SJSA1 (cell line): ENCODE measurements around the gene ARHGEF28. TPM values are rescaled to one million over a fixed set of nuclear protein-coding genes. Genes with fewer than 3 reads are reported as not detected.

ENCODE experiments used
- DNase-seq, 2 experiments: peaks; one replicate each; pipeline ENCODE4 v3.0.0-alpha.2; 2015 to 2020; ENCODE audit warnings: low spot score in 2 of 2, low read depth in 1 of 2
- H3K27ac ChIP-seq: fragments of 250-450 bp; sonication (Bioruptor Pico); 2 replicates; pipeline ENCODE4 v1.5.1; 2020; ENCODE audit warnings: mild to moderate bottlenecking, moderate library complexity
- H3K27me3 ChIP-seq: fragments of 250-450 bp; sonication (Bioruptor Pico); replicated peaks from 2 replicates; pipeline ENCODE4 v1.5.1; 2020; ENCODE audit warnings: mild to moderate bottlenecking, moderate library complexity
- H3K36me3 ChIP-seq: fragments of 250-450 bp; sonication (Bioruptor Pico); 2 replicates; pipeline ENCODE4 v1.5.1; 2020; ENCODE audit warnings: mild to moderate bottlenecking
- H3K4me1 ChIP-seq: fragments of 250-450 bp; sonication (Bioruptor Pico); replicated peaks from 2 replicates; pipeline ENCODE4 v1.6.1; 2021; ENCODE audit warnings: mild to moderate bottlenecking
- H3K4me3 ChIP-seq: fragments of 250-450 bp; sonication (Bioruptor Pico); 2 replicates; pipeline ENCODE4 v1.5.1; 2020; ENCODE audit warnings: mild to moderate bottlenecking
- H3K9me3 ChIP-seq: fragments of 250-450 bp; sonication (Bioruptor Pico); replicated peaks from 2 replicates; pipeline ENCODE4 v1.5.1; 2020; ENCODE audit warnings: mild to moderate bottlenecking
- total RNA-seq: library from RNA; depleted of rRNA; stranded (reverse); fragments of >200 nt; shearing (Covaris generic); gene quantifications from 2 replicates; pipeline ENCODE4 v1.2.3, GENCODE V29; 2014

ARHGEF28 gene
- total RNA-seq, 1 experiment from 2014 or later, result 20.2 TPM

DNA sequence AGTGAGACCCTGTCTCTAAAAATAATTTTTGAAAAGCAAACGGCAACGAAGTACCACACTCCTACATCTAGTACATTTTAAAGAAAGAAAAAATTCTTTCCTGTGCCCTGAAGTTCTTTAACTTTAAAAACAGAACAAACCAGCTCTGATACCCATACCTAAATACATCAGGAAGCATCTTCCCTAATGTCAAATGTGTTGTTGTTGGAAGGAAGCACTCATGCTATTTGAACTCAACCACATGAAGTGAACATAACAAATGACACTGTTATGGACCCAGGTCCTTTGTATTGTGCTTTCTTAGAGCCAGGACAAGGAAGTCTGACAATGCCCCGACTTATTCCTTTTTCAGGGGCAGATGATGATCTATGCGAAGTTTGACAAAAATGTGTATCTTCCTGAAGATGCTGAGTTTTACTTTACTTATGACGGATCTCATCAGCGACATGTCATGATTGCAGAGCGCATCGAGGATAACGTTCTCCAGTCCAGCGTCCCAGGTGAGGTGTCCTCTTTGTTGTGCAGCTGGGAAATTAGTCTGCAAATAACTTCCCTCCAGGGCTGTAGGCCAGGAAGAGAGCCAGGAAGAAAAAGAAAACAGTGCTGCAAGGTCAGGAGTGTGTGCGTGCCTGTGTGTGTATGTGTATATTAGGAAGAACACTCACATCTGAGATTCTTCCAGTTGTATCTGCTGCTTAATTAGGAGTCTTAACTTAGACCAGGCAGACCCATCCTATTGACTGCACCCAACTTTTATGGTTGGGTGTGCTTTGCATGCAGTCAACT is 123.7 kb downstream of the ARHGEF28 start:
- peaks cover 14% of the 10 kb centered on the region for H3K36me3 ChIP-seq
- H3K27ac ChIP-seq, result no peak overlapping the region
- H3K4me1 ChIP-seq, result peaks cover 16% of the 10 kb centered on the region
- no peaks in the 10 kb centered on the region for H3K27me3 ChIP-seq
- DNase-seq, result no peak
- no peaks in the 10 kb centered on the region for H3K9me3 ChIP-seq
- H3K4me3 ChIP-seq, result no peak overlapping the region

DNA sequence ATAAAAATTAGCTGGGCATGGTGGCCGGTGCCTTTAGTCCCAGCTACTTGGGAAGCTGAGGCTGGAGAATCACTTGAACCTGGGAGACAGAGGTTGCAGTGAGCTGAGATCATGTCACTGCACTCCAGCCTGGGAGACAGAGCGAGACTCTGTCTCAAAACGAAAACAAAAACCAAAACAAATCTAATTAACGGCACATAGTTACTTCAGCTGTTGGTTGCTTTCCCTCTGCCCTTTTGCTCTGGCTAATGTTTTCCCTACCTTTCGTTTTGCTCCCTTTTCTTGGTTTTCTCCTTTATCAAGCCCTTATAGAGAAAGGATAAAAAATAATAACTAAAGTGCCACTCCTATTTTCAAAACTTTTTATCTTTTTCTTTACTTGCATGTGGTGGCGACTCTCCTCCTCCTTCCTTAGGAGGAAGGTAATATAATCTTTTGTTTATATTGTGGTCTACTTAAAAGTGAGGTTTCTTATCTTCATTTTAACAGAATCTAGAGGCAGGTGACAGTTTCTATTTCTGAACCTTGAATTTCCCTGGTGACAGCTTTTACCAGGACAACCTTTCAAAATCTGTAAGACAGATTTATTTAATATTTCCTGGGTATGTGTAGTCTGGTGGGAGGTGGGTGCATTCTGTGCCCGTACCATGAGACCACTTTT is 125.4 kb downstream of the ARHGEF28 start:
- H3K9me3 ChIP-seq, result no peaks in the 10 kb centered on the region
- H3K27ac ChIP-seq, result no peak overlapping the region
- no peak for DNase-seq
- H3K4me3 ChIP-seq, result no peak overlapping the region
- H3K27me3 ChIP-seq, result no peaks in the 10 kb centered on the region
- peaks cover 16% of the 10 kb centered on the region for H3K4me1 ChIP-seq
- peaks cover 14% of the 10 kb centered on the region for H3K36me3 ChIP-seq

DNA sequence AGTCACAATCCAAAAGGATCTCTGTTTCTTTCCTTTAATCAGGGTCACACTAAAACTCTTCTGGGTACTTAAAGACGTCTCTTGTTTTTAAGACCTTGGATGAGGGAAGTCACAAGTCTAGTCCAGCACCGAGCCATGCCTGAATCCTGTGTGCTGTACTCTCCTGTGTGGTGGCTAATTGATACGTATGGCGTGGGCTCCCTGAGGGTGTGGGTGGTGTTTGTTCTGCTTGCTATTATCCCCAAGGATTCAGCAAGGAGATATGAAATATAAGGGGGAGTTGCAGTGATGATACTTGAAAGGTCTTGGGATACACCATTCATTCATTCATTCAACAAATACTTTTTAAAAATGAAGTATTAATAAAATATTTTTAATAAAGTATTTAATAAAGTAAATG is 128.3 kb downstream of the ARHGEF28 start:
- no peak for DNase-seq

DNA sequence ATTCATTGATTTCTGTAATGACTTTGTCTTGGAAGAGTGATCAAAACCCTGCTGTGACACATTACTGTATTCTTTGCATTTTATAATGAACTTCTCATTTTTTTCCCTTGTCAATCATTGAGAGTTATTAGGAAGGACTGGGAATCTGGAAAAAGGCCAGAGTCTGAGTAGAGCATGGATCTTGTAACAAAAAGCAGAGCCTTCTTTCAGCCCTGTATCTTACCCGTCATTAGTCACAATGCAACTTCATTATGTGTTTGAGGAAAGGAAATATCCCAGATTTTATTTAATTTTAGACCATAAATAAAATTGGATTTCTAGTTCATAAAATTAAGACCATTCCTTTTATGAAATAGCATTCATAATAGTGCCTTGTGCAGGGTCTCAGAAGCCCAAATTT is 131.4 kb downstream of the ARHGEF28 start:
- peaks cover 14% of the 10 kb centered on the region for H3K4me1 ChIP-seq
- no peak overlapping the region for H3K27ac ChIP-seq
- no peak for DNase-seq
- peaks cover 1% of the 10 kb centered on the region for H3K36me3 ChIP-seq
- no peaks in the 10 kb centered on the region for H3K9me3 ChIP-seq
- H3K27me3 ChIP-seq, result no peaks in the 10 kb centered on the region
- H3K4me3 ChIP-seq, result no peak overlapping the region

More for the DNA sequence above, 128.3 kb downstream of the ARHGEF28 start:
- H3K4me1 ChIP-seq, result peaks cover 3% of the 10 kb centered on the region
- no peaks in the 10 kb centered on the region for H3K9me3 ChIP-seq
- no peaks in the 10 kb centered on the region for H3K27me3 ChIP-seq
- no peak overlapping the region for H3K27ac ChIP-seq
- no peak overlapping the region for H3K4me3 ChIP-seq
- H3K36me3 ChIP-seq, result peaks cover 14% of the 10 kb centered on the region

DNA sequence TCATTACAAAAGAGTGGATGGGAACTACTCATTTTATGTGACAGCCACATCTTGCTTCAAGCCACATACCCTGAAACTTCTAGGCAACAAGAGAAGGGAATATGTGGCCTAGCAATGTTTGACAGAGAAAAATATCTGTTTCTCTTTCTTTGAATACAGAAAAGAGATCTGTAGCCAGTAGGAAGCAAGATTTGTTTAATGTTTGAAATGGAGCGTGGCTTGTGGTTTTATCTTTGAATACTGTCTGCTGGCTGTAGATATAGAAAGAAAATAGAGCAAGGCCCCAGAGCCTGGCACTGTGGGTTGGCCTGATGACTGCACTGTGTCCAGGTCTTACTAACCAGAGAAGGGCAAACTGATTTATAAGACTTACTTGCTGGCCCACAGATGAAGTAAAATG is 133.8 kb downstream of the ARHGEF28 start:
- DNase-seq, result peak in 1 of 2 experiments; percentile 66
- peak overlapping the region; percentile 53 for H3K27ac ChIP-seq

DNA sequence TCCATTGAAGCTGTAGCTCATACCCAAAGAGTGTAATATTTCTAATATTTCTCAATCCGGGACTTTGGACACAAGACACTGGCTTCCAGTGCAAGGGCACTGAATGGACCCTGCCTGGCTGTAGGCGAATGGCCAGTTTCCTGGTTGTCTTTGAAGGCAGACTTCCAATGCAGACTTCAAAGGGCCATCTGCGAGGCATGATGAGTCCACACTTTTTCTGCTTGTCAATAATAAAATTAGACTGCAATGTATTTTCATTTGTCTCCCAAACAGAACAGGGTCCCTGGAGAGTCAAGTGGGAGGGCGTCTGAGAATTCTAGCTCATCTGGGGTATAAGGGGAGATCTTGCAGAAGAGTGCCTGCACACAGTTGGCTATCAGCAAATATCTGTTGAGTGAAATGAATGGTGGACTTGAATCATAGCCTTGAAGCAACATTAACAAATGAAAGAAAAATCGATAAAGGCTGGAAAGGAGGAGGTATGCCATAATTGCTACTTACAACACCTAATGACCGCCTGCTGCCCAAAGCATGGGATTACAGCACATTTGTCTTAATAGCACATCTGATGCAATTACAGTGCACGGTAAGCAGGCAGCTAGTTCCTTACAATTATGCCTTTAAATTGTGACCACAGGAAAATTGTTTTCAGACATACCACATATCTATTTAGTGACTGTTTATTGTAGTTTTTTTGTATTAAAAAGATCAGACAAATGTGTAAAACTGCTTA is 137.5 kb downstream of the ARHGEF28 start:
- Histone ChIP-seq H3K27ac (peak overlapping the region; percentile 99), H3K4me3 (no peak overlapping the region), H3K36me3 (peaks cover 6% of the 10 kb centered on the region; the same call in 1 of the 2 replicates), H3K9me3 (no peaks in the 10 kb centered on the region), H3K27me3 (no peaks in the 10 kb centered on the region), H3K4me1 (peaks cover 45% of the 10 kb centered on the region)
- DNase-seq, result peak in 1 of 2 experiments; percentile 50

More for the DNA sequence above, 133.8 kb downstream of the ARHGEF28 start:
- Histone ChIP-seq H3K4me1 (peaks cover 34% of the 10 kb centered on the region), H3K36me3 (no peaks in the 10 kb centered on the region), H3K9me3 (no peaks in the 10 kb centered on the region), H3K4me3 (no peak overlapping the region), H3K27me3 (no peaks in the 10 kb centered on the region)

DNA sequence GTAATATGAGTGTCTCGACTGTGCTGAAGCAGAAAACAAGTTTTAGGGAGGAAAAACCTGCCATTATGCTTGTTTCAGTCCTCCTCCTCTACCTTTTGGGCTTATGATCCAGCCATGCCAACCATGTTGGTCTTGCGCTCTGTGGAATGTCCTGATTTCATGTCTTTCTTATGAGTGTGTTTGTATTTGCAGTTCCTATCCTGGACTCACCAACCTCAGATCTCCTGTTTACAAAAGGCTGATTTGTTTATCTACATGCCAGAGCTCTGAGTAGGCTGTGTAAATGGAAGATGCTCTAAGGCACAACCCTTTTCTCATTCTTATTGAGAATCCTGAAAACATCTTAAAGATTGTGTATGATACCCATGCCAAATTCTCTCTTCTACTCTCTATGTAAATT is 138.6 kb downstream of the ARHGEF28 start:
- H3K9me3 ChIP-seq, result no peaks in the 10 kb centered on the region; the same call in 1 of the 2 replicates
- H3K4me1 ChIP-seq, result peaks cover 39% of the 10 kb centered on the region
- H3K27me3 ChIP-seq, result no peaks in the 10 kb centered on the region
- no peak overlapping the region for H3K4me3 ChIP-seq
- peaks cover 6% of the 10 kb centered on the region; the same call in 1 of the 2 replicates for H3K36me3 ChIP-seq
- peak; percentile 80 to 94 for DNase-seq
- H3K27ac ChIP-seq, result peak overlapping the region; percentile 99

DNA sequence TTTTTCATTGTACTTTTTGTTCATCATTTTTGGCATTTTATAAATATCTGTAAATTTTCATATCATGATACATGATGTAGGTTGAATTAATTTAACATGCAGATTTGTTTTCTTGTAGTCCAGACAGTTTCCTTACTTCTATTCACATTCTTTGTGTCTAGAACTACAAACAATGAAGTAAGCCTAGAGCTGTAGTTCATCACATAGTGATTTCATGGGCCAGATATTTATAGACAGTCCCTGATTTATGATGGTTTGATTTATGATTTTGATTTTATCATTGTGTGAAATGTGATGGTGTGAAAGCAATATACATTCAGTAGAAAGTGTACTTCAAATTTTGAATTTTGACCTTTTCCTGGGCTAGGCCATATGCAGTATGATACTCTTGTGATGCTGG is 139.0 kb downstream of the ARHGEF28 start:
- H3K27ac ChIP-seq, result peak overlapping the region; percentile 99
- peak in 1 of 2 experiments; percentile 91 for DNase-seq
- H3K9me3 ChIP-seq, result no peaks in the 10 kb centered on the region; the same call in 1 of the 2 replicates
- H3K4me1 ChIP-seq, result peaks cover 38% of the 10 kb centered on the region
- no peaks in the 10 kb centered on the region for H3K27me3 ChIP-seq
- peaks cover 6% of the 10 kb centered on the region; the same call in 1 of the 2 replicates for H3K36me3 ChIP-seq
- H3K4me3 ChIP-seq, result no peak overlapping the region

DNA sequence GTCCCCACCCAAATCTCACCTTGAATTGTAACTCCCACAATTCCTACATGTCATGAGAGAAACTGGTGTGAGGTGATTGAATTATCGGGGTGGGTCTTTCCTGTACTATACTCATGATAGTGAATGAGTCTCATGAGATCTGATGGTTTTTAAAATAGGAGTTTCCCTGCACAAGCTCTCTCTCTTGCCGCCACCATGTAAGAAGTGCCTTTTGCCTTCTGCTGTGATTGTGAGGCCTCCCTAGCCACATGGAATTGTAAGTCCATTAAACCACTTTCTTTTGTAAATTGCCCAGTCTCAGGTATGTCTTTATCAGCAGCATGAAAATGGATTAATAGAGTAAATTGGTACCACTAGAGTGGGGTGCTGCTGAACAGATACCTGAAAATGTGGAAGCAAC is 140.9 kb downstream of the ARHGEF28 start:
- Histone ChIP-seq H3K4me3 (no peak overlapping the region), H3K27me3 (no peaks in the 10 kb centered on the region), H3K27ac (no peak overlapping the region), H3K9me3 (no peaks in the 10 kb centered on the region; the same call in 1 of the 2 replicates), H3K36me3 (peaks cover 6% of the 10 kb centered on the region; the same call in 1 of the 2 replicates), H3K4me1 (peaks cover 44% of the 10 kb centered on the region)
- DNase-seq, result no peak

DNA sequence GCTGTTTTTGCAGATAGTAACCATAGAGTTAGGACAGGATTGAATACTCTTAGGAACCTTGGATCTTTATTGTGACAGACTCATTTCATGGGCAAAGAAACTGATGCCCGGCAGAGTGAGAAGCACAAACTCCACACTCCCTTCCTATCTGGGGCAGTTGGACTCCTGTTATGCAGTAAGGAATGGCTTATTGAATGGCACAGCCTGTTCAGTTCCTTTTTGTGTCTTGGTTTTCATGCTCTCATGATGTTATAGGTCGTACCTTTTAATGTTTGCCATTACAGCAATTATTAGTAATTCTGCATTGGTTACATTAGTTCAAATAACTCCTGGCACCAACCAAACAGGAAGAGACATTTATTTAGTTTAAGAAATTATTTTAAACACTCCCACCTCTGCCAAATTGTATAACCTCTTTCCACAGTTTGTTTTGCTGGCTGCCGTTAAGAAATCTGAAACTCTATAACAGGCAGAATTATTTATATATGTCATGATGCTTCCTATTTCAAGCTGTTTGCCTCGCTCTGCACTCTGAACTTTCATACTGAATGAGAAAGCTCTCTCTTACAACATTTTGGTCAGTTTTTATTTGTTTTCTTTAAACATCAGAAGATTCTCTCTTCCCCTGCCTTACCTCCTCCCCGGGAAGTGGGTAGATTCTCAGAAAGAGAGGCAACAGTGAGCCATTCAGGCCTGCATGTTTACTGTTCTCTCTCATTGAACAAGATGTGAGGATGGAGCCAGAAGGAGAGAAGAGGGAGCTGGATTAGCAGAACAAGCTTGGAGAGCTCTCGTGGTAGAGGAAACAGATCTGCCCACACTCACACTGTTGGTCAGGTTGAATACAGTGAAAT is 144.4 kb downstream of the ARHGEF28 start:
- peaks cover 20% of the 10 kb centered on the region for H3K4me1 ChIP-seq
- H3K27ac ChIP-seq, result peak overlapping the region; percentile 24
- H3K9me3 ChIP-seq, result no peaks in the 10 kb centered on the region; the same call in 1 of the 2 replicates
- H3K4me3 ChIP-seq, result no peak overlapping the region
- DNase-seq, result peak in 1 of 2 experiments; percentile 30
- H3K36me3 ChIP-seq, result peaks cover 6% of the 10 kb centered on the region
- H3K27me3 ChIP-seq, result no peaks in the 10 kb centered on the region

DNA sequence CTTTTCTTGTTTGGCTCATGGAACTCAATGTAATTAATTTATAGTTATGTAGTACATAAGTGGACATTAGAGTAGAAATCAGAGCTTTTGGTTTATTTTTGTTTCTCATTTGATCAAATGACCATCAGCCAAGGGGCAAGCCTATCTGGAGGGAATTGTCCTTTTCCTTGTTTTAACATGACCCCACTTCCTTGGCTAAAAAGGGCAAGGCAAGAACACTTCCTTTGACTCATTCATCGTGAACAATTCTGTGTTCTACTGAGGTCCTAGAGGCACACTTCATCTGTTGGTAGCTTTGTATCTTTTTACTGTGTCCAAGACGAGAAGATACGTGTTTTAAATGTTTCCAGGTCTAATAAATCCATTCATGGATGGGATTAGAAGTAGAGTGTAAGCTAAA is 148.9 kb downstream of the ARHGEF28 start:
- H3K4me3 ChIP-seq, result no peak overlapping the region
- no peaks in the 10 kb centered on the region for H3K9me3 ChIP-seq
- no peaks in the 10 kb centered on the region for H3K27me3 ChIP-seq
- no peak overlapping the region for H3K27ac ChIP-seq
- H3K4me1 ChIP-seq, result peaks cover 11% of the 10 kb centered on the region
- peaks cover 5% of the 10 kb centered on the region; the same call in 1 of the 2 replicates for H3K36me3 ChIP-seq
- no peak for DNase-seq

DNA sequence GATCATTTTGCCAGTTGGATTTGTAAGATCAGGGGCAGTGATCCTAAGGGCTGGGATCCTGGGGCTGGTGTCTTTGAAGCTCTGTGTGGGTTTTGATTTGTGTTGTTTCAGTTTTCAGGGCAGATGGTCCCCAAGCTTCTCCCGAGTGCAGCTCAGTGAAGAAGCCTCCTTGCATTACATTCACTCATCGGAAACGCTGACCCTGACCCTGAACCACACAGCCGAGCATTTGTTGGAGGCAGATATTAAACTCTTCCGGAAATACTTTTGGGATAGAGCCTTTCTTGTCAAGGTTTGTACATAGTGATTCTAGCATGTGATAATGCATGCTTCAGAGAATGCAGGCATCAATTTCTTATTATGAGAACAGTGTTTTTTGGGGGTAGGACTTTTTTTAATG is 150.4 kb downstream of the ARHGEF28 start:
- Histone ChIP-seq H3K9me3 (no peaks in the 10 kb centered on the region), H3K27me3 (no peaks in the 10 kb centered on the region), H3K4me3 (no peak overlapping the region), H3K4me1 (no peaks in the 10 kb centered on the region), H3K27ac (no peak overlapping the region), H3K36me3 (peaks cover 20% of the 10 kb centered on the region)
- DNase-seq, result no peak

DNA sequence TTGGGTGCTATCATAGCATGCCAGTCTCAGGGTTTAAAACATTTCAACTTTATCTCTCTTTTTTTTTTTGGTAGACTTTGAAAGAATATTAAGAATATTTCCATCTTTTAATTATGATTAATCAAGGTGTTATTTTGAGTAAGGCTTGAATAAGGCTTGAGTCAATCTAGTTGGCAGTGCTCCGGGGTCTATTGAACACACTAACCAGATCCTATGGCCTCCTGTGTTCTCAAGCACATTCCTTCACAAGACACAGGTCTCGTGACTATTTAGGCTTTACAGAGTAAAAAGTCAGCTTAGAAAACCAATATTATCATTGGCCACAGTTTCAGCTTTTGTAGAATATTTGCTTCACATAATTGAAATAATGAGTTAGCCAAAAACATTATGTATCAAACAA is 151.2 kb downstream of the ARHGEF28 start:
- no peak overlapping the region for H3K4me3 ChIP-seq
- peaks cover 24% of the 10 kb centered on the region for H3K36me3 ChIP-seq
- no peaks in the 10 kb centered on the region for H3K27me3 ChIP-seq
- DNase-seq, result no peak
- H3K27ac ChIP-seq, result no peak overlapping the region
- no peaks in the 10 kb centered on the region for H3K9me3 ChIP-seq
- no peaks in the 10 kb centered on the region for H3K4me1 ChIP-seq
